HL-60 (cell line): ENCODE measurements around the gene CHN2.

Experiments
- DNase-seq, 2 experiments: peaks; one replicate each; pipeline ENCODE4 v3.0.0-alpha.2; 2010 to 2020; ENCODE audit warnings: low read depth in 1 of 2, low spot score in 1 of 2
- H3K27ac ChIP-seq: fragments of 250-450 bp; sonication (Bioruptor Pico); replicated peaks from 2 replicates; pipeline ENCODE4 v1.5.1; 2020; ENCODE audit warnings: mild to moderate bottlenecking, moderate library complexity
- H3K27me3 ChIP-seq: fragments of 250-450 bp; sonication (Bioruptor Pico); 2 replicates; pipeline ENCODE4 v1.5.1; 2021; ENCODE audit warnings: mild to moderate bottlenecking, moderate library complexity; ENCODE audit not compliant: insufficient read depth, poor library complexity, severe bottlenecking
- H3K4me3 ChIP-seq: replicated peaks from 2 replicates; pipeline ENCODE4 v1.5.1; 2011; ENCODE audit warnings: mild to moderate bottlenecking, control low read depth, low read length; ENCODE audit not compliant: insufficient read depth
- CTCF ChIP-seq: IDR thresholded peaks from one replicate; pipeline ENCODE4 v1.5.1; 2011; ENCODE audit warnings: low read length, control low read depth, inconsistent platforms; ENCODE audit not compliant: insufficient read depth
- GABPA ChIP-seq: IDR thresholded peaks from 2 replicates; pipeline ENCODE4 v1.6.1; 2012; ENCODE audit warnings: low read depth
- POLR2AphosphoS5 ChIP-seq: IDR thresholded peaks from 2 replicates; pipeline ENCODE4 v1.6.1; 2012; ENCODE audit warnings: low read depth
- REST ChIP-seq: IDR thresholded peaks from 2 replicates; pipeline ENCODE4 v1.6.1; 2012; ENCODE audit warnings: low read depth; ENCODE audit not compliant: insufficient replicate concordance
- SPI1 ChIP-seq: IDR thresholded peaks from 2 replicates; pipeline ENCODE4 v1.6.1; 2012; ENCODE audit warnings: low read depth, mild to moderate bottlenecking, borderline replicate concordance

CHN2 gene

DNA sequence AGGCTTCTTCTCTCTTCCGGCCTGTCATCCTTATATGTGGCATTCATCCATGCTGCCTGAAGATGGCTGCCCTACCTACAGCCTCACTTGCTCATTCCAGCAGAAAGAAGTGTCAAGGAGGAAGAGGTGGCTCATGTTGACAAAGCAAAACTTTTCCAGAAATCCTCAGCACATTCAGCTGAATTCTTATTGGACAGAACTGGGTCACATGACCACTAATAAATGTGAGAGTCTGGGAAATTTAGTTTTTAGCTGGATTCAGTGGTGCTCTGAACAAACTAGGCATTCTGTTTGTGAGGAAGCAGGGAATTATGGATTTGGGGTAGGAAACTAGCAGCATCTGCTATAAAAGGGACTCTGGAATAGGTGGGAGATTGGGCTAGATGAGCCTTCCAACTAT lies 58.6 kb downstream of the CHN2 start:
- H3K27me3 ChIP-seq: no peaks in the 10 kb centered on the region
- H3K4me3 ChIP-seq: no peak overlapping the region
- no peak overlapping the region for H3K27ac ChIP-seq
- DNase-seq: no peak
- TF ChIP-seq GABPA (no peak), POLR2AphosphoS5 (no peak), SPI1 (no peak), REST (no peak), CTCF (no peak)

DNA sequence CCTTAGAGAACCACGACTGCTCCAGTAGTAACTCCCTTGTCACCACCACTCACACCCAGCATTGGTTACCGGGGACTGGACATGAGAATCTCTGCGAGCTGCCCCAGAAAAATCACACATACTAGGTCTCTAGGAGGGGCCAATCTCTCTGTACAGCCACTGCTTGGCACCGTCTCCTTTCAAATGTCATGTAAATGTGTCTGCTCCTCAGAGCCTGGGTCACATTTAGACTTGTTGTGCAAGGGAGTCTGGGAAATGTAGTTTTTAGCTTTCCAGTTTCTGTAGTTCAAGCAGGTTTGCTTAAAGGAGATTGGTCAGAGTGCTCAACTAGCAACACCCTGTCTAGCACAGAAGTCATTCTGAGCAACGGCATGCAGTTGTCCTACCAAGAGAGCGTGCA lies 60.0 kb downstream of the CHN2 start:
- DNase-seq: no peak
- Histone ChIP-seq H3K27ac (no peak overlapping the region), H3K27me3 (no peaks in the 10 kb centered on the region), H3K4me3 (no peak overlapping the region)
- TF ChIP-seq POLR2AphosphoS5 (no peak), REST (no peak), SPI1 (no peak), GABPA (no peak), CTCF (no peak)

- H3K27me3 ChIP-seq: no peaks in the 10 kb centered on the region
- H3K4me3 ChIP-seq: no peak overlapping the region
- H3K27ac ChIP-seq: no peak overlapping the region
- no peak for TF ChIP-seq CTCF
- no peak for TF ChIP-seq GABPA
- no peak for DNase-seq
Observed at GRCh38 chr7:29255199-29255878, 60.8 kb downstream of the CHN2 start.
